Measurements from ENCODE around the gene GPLD1. TPM values are rescaled to one million over a fixed set of nuclear protein-coding genes. Genes with fewer than 3 reads are reported as not detected.

GPLD1 gene
- total and polyA plus RNA-seq, 9 of the 15 experiments (the other 6 are each of a cell fraction or from before 2014, with no cell fraction given): 0.11 to 1.3 (median 0.82) TPM

- DNase-seq (ENCODE audit: extremely low read depth in 1 of 4, low spot score in 3 of 4) (no peak), FAIRE-seq (no peak), ATAC-seq (no peak)
- Histone ChIP-seq H3K4me2 (ENCODE audit: insufficient read depth, low read length) (no peak overlapping the region), H3K4me3 (no peak overlapping the region), H3K27me3 (ENCODE audit: control insufficient read depth in 2 of 2, insufficient read depth in 2 of 2, low read length in 2 of 2) (no peaks in the 10 kb centered on the region; a peak in 2 of 5 replicates), H3K79me2 (ENCODE audit: control insufficient read depth, insufficient read depth, low read length) (no peaks in the 10 kb centered on the region), H3K27ac (ENCODE audit: extremely low read depth, low read depth, low read length) (no peak overlapping the region), H3K9me1 (ENCODE audit: control insufficient read depth, insufficient read depth, low read length) (no peaks in the 10 kb centered on the region), H2AFZ (ENCODE audit: low read depth, low read length) (no peak overlapping the region), H3K4me1 (replicated peaks in 1 of 2; ENCODE audit: control insufficient read depth in 2 of 2, insufficient read depth in 2 of 2, low read length in 2 of 2) (peaks cover 0 to 3% of the 10 kb centered on the region in 2 experiments; a peak in 2 of 5 replicates), H3K9ac (ENCODE audit: insufficient read depth in 1 of 2, low read depth in 2 of 2, low read length in 2 of 2) (no peak overlapping the region), H3K36me3 (ENCODE audit: control insufficient read depth, insufficient read depth, low read length) (peaks cover 4% of the 10 kb centered on the region; the same call in 2 of the 3 replicates), H4K20me1 (replicated peaks; ENCODE audit: control insufficient read depth, insufficient read depth, low read length) (no peaks in the 10 kb centered on the region), H3K9me3 (replicated peaks; ENCODE audit: control insufficient read depth, insufficient read depth, low read depth, low read length) (peaks cover 3% of the 10 kb centered on the region; the same call in 1 of the 2 replicates)
- WGBS (ENCODE audit: insufficient coverage, low coverage, missing lambda C conversion rate): 32% methylated on average over 2 of the region's 2 CpGs
- ChIA-PET POLR2A (interaction anchor here (0.9 to 1.9 kb wide), 2 partner anchors 9 to 11 kb away, joined by 3 to 6 read pairs; no protein-coding TSS in a partner anchor), CTCF (ENCODE audit: low intra/inter-chr PET ratio) (no interaction called here)
- intact Hi-C loops (cut with micrococcal nuclease) (no loop called here), in situ Hi-C loops (cut with MboI) (no loop called here)
- no TSS peak for BruUV-seq (replicated peaks)
- TF ChIP-seq USF1 (CRISPR knock-in tag; IDR thresholded peaks at IDR 0.05): no peak
- TF ChIP-seq RBBP5 (IDR thresholded peaks at IDR 0.05; ENCODE audit: borderline replicate concordance, insufficient read depth, low read length, poor library complexity, severe bottlenecking): no peak
- no peak for TF ChIP-seq JUN (IDR thresholded peaks at IDR 0.05; ENCODE audit: borderline replicate concordance, low read depth, low read length)
- no peak for TF ChIP-seq JUN (CRISPR knock-in tag; IDR thresholded peaks at IDR 0.05; ENCODE audit: borderline replicate concordance)
- no peak for TF ChIP-seq ZNF830 (CRISPR knock-in tag; IDR thresholded peaks at IDR 0.05)
- no peak for TF ChIP-seq TAL1 (IDR thresholded peaks at IDR 0.05)
- no peak for TF ChIP-seq E2F8 (IDR thresholded peaks at IDR 0.05; ENCODE audit: low read depth, partially characterized antibody)
- TF ChIP-seq ZNF592 (IDR thresholded peaks at IDR 0.05): no peak
- TF ChIP-seq NCOA1 (IDR thresholded peaks at IDR 0.05; ENCODE audit: low read depth): no peak
- TF ChIP-seq BRF2 (IDR thresholded peaks at IDR 0.05; ENCODE audit: borderline replicate concordance, insufficient read depth, insufficient read length): no peak
- TF ChIP-seq ZNF277 (CRISPR knock-in tag; IDR thresholded peaks at IDR 0.05; ENCODE audit: borderline replicate concordance): no peak
- TF ChIP-seq ARID1B (IDR thresholded peaks at IDR 0.05): no peak
Observed at GRCh38 chr6:24501374-24501773, 12.0 kb upstream of the GPLD1 start.
